ENCODE results near the gene ARPP21.

The ARPP21 gene

GRCh38 chr3:35737080-35737479 is 97.8 kb downstream of the ARPP21 start:
- no peak for FAIRE-seq

DNA sequence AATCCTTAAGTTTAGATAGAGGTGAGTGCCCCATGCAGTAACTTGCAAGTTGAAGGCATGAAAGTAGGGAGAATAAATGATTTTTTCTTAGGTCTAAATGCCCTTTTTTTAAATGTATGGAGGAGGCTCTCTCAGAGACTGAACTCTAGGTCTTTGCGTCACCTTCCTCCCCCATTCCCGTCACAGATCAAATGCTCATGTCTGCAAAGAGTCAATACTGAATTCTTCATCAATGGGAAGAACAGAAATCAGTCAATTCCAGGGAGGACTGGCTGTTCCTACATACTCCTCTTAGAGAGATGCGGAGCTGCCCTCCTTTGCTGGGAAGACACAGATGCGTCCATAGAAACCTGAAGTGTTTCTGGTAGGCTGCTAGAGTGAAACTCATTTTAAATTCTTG is 98.2 kb downstream of the ARPP21 start:
- DNase-seq (ENCODE audit: low spot score) = no peak
- no peak for FAIRE-seq

More at GRCh38 chr3:35737080-35737479, 97.8 kb downstream of the ARPP21 start:
- no peak for DNase-seq (ENCODE audit: low spot score)

GRCh38 chr3:35737934-35738706 is 98.8 kb downstream of the ARPP21 start:
- no peak for DNase-seq (ENCODE audit: low spot score)
- FAIRE-seq = no peak

DNA sequence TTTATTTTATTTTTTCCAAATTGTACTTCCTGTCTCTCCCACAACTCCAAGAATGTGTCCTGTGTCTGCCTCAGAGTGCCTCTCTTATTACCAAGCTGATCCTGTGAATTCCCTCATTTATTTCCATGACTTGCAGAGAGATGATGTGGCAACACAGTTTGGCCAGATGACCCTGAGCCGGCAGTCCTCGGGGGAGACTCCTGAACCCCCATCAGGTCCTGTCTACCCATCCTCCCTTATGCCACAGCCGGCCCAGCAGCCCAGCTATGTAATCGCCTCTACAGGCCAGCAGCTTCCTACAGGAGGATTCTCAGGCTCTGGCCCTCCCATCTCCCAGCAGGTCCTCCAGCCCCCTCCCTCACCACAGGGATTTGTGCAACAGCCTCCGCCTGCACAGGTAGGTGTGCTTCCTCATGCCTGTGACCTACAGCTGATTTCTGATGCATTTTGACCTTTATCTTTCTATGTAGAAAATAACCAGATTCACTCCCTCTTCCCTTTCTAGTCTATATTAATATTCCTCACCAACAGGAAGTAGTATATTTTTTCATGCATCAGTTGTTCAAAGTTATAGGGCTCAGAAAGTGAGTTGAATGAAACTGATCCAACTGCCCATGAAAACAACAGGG is 100.0 kb downstream of the ARPP21 start:
- DNase-seq (ENCODE audit: low spot score) = no peak
- FAIRE-seq = no peak

- FAIRE-seq (no peak), DNase-seq (ENCODE audit: low spot score) (no peak)
Measured at GRCh38 chr3:35739964-35740527, 100.7 kb downstream of the ARPP21 start.

- DNase-seq (ENCODE audit: low spot score) (no peak), FAIRE-seq (no peak)
Measured at GRCh38 chr3:35743218-35743617, 103.9 kb downstream of the ARPP21 start.

- FAIRE-seq = no peak
- DNase-seq (ENCODE audit: low spot score) = no peak
Measured at GRCh38 chr3:35744419-35744818, 105.1 kb downstream of the ARPP21 start.

- DNase-seq (ENCODE audit: low spot score) (no peak), FAIRE-seq (no peak)
Measured at GRCh38 chr3:35745351-35745750, 106.0 kb downstream of the ARPP21 start.

DNA sequence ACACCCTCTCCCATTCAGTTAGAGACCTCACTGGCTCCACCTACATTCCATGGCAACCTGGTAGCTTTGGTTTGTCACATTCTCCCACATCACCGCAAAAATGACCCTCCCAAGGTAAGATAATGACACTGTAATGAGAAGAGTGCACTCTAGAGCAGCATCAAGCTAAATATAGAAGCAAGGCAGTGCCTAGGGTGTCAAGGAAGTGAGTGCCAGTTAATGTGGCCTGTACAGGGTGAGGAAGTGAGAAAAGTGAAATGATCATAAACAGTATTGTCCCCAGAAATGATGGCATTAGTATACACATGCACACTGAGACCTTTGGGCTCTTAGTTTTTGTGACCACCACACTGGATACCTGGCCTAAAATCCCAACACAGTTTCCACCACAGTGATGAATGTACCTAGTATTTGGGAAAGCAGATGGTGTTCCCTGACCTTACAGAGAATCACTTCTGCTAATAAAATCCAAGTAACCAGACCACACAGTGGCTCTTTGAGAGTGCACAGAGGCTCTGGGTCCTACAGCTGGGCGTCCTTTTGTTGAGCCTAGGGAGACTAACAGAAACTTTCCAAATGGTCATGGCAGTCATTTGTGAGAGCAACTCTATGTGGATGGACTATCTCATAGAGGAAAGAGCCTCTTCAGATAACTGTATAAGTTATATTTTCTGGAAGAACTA is 106.6 kb downstream of the ARPP21 start:
- no peak for FAIRE-seq
- no peak for DNase-seq (ENCODE audit: low spot score)

DNA sequence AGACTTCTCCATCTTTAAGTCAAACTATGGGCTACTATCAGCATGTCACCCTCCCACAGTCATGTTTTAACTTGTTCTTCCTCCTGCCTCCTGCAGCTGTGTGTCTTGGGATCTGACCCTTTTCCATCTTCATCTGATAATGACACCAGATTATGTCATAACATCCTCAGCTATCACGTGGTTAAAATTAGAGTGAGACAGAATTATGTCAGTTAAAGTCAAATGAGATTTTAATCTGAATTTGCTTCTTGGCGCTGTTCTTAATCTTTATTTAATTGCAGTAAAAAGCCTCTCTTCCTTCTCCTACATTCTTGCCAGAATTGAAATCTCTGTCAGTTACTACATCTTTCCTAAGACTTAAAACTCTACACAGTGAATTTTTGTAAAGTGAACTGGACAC is 107.2 kb downstream of the ARPP21 start:
- DNase-seq (ENCODE audit: low spot score) = no peak
- FAIRE-seq = no peak

DNA sequence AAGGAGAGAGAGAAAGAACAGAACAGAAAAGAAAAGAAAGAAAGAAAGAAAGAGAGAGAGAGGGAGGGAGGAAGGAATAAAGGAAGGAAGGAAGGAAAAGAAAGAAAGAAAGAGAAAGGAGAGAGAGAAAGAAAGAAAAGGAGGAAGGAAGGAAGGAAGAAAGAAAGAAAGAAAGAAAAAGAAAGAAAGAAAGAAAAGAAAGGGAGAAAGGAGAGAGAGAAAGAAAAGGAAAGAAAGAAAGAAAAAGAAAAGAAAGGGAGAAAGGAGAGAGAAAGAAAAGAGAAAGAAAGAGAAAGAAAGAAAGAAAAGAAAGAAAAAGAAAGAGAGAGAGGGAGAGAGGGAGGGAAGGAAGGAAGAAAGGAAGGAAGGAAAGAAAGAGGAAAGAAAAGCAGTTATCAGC is 108.8 kb downstream of the ARPP21 start:
- FAIRE-seq (no peak), DNase-seq (ENCODE audit: low spot score) (no peak)

GRCh38 chr3:35751207-35751606 is 111.9 kb downstream of the ARPP21 start:
- no peak for DNase-seq (ENCODE audit: low spot score)
- FAIRE-seq = no peak

GRCh38 chr3:35757991-35758757 is 118.8 kb downstream of the ARPP21 start:
- FAIRE-seq = no peak
- DNase-seq (ENCODE audit: low spot score) = no peak

- DNase-seq (ENCODE audit: low spot score) (no peak), FAIRE-seq (no peak)
Measured at GRCh38 chr3:35760146-35760545, 120.8 kb downstream of the ARPP21 start.

DNA sequence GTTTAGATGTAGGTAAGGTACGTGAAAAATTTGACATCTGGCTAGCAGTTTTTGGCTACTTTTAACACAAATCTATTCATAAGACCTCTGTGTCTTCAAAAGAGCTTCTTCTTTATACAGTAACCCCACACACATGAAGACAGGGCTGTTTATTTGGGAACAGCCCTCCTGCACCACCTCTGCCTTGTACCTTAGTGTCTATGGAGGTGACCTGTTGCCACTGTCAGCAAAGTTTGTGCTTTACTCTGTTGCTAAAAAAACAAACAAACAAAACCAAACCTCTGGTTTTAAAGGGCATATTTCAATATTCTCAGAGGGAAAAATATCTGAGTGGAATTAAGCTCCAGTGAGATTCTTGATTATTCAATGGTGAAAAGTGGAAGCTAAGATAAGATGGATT is 122.0 kb downstream of the ARPP21 start:
- DNase-seq (ENCODE audit: low spot score) (no peak), FAIRE-seq (no peak)

DNA sequence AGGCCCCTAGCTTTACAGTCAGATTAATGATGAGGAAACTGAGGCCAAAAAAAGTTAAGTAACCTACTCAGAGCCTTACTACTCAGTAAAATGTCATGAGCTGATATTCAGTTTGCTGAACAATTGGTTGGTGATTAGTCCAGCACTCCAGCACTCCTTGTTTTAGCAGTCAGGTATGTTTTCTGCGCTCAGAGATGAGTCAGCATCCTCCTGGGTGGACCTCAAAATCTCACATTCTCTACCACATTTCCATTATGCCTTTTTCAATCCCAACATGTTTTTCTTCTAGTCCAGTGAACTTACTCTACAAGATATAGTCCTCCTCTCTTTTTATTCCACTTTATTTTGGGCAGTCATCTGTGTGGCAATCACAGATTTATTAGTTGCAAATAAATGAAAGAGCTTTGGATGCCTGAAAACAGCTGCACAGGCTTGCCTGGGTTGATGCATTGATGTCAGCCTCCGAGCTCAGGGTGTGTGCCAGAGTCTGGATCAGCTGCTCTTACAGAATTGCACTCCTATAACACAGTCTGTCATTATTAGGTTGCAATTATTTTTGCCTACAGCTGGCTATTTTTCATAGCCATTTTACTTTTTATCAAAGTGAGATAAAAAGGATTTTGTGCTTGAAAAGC is 133.2 kb downstream of the ARPP21 start:
- FAIRE-seq (no peak), DNase-seq (ENCODE audit: low spot score) (no peak)

- FAIRE-seq = no peak
- DNase-seq (ENCODE audit: low spot score) = no peak
Measured at GRCh38 chr3:35773417-35773816, 134.1 kb downstream of the ARPP21 start.

DNA sequence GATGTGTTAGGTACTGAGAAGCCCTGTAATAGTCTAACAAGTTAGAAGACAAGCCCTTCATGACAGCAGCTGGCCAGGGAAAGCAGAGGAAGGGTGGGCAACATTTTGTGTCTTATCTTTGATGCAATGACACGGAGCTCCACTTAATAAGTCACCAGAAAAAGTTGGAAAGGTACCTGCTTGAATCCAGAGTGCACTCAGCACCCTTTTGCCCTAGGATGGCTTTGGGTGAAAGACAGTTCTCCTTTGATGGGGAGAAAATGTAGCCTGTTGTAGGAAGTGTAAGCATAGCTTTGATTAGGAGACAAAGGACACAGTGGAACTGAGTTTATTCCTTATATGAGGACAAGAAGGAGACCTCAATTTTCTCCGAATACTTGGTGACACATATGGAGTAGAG is 137.0 kb downstream of the ARPP21 start:
- FAIRE-seq (no peak), DNase-seq (ENCODE audit: low spot score) (no peak)

DNA sequence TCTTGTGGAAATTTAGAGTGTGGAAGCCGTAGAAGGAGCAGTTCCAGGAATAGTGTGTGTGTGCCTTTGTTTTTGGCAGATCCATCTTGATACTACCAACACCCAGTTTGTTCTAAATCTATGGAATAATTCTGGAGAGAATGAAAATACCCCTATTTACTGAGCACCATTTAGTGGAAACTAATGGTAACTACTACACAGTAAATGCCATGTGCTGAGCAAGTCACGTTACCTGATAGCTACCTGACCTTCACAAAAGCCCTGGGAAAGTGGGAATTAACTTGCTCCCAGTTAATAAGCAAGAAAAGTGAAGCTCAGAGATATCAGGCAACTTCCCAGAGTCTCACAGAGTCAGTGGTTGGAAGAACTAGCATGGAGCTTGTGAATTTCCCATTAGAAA is 137.7 kb downstream of the ARPP21 start:
- FAIRE-seq = no peak
- DNase-seq (ENCODE audit: low spot score) = no peak

DNA sequence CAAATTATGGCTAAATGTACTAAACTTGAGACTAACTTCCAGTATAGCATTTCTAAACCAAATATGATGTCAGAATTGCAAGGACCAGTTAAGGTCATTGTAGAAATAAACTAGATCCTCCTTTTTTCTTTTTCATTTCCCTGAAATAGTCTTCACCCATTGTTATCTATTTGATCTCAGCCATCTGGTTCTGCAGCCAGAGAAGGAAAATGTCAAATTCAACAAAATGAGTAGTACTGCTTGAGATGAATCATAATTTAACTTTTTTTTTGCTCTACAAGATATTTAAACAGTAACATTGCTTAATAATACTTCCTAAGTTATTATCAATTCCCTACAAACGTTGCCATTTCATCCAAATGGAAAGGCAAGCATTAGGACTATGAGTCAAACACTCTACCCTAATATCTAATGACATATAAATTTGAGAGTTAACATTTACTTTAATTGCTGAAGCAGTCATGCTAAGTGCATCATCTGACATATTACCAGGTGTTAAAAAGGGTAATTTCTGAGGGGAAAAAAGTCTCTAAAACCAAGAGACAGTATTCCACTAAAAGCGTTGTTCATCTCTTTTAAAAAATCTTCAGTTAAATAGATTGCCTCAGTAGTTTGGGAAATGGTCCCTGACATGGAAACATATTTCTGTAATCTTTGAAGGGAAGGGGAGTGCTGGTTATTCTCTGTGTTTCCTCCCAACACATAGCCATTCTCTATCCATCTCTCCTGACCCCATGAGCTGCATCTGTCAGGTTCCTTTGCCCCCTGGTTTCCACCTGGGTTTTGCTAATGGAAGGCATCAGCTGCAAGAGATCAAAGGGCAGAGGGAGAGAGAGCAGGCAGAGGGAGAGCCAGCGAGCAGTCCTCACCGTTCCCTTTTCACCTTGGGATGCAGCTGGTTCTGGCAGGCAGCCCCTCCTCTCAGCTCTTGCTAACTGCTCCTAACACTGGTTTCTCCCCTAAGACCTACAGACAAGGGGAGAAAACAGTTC is 138.5 kb downstream of the ARPP21 start:
- DNase-seq (ENCODE audit: low spot score) (no peak), FAIRE-seq (no peak)
